K562 (cell line): ENCODE results near the gene FRK. TPM values are rescaled to one million over a fixed set of nuclear protein-coding genes. Genes with fewer than 3 reads are reported as not detected.

Source experiments
- ATAC-seq: fragments of 200-7000 bp; cut with Tn5 transposase; 3 replicates; pipeline ENCODE4 v1.9.1; 2020; ENCODE audit warnings: moderate library complexity
- BruUV-seq: library from RNA; stranded (reverse); fragments of 400-500 nt; replicated peaks from 2 replicates; lab custom pipeline; 2021; lab: Mats Ljungman, UMichigan
- CTCF ChIA-PET: fragments of 300-600 bp; formaldehyde crosslinking; extraction: SDS; loops from one replicate; lab custom pipeline; 2021; ENCODE audit warnings: low intra/inter-chr PET ratio; lab: Yijun Ruan, JAX
- POLR2A ChIA-PET: fragments of 300-600, 350-650 bp; sonication (Branson Sonifier 250); formaldehyde crosslinking; extraction: SDS; loops from one replicate; lab custom pipeline; 2021; ENCODE audit warnings: antibody characterized with exemption, inconsistent platforms; lab: Yijun Ruan, JAX
- DNase-seq, 4 experiments: peaks; one replicate each; pipeline versions ENCODE4 v3.0.0 to v3.0.0-alpha.2; 2011 to 2018; ENCODE audit warnings: low spot score in 3 of 4, mixed read lengths in 3 of 4; ENCODE audit errors: extremely low read depth in 1 of 4
- FAIRE-seq: peaks from 2 replicates; lab custom pipeline; 2011; peaks lifted over from hg19 to GRCh38; lab: Jason Lieb, UNC
- H2AFZ ChIP-seq: 2 replicates; pipeline ENCODE4 v1.6.0; 2011; ENCODE audit warnings: low read depth, low read length, control low read depth, inconsistent platforms
- H3K27ac ChIP-seq: fragments of 200-600 bp; 3 replicates; pipeline ENCODE4 v1.8.0; 2011; ENCODE audit warnings: low read depth, mild to moderate bottlenecking, control low read depth, inconsistent platforms, low read length, moderate library complexity, mixed read lengths; ENCODE audit errors: extremely low read depth
- H3K27me3 ChIP-seq, 2 experiments: fragments of 300-600 bp in 1 of 2; 2 replicates in 1 of 2; 3 replicates in 1 of 2; pipeline versions ENCODE4 v1.6.0 to v1.8.0; 2011; ENCODE audit warnings: inconsistent platforms in 2 of 2, low read length in 2 of 2, mild to moderate bottlenecking in 1 of 2, mixed read lengths in 1 of 2, moderate library complexity in 1 of 2; ENCODE audit not compliant: control insufficient read depth in 2 of 2, insufficient read depth in 2 of 2
- H3K36me3 ChIP-seq: fragments of 300-600 bp; 3 replicates; pipeline ENCODE4 v1.8.0; 2011; ENCODE audit warnings: mild to moderate bottlenecking, low read length, inconsistent platforms; ENCODE audit not compliant: control insufficient read depth, insufficient read depth
- H3K4me1 ChIP-seq, 2 experiments: fragments of 200-600 bp in 1 of 2; replicated peaks in 1 of 2; 2 replicates in 1 of 2; 3 replicates in 1 of 2; pipeline versions ENCODE4 v1.5.1 to v1.8.0; 2011; ENCODE audit warnings: inconsistent platforms in 2 of 2, low read length in 2 of 2, mild to moderate bottlenecking in 1 of 2, mixed read lengths in 1 of 2, moderate library complexity in 1 of 2; ENCODE audit not compliant: control insufficient read depth in 2 of 2, insufficient read depth in 2 of 2
- H3K4me2 ChIP-seq: 2 replicates; pipeline ENCODE4 v1.6.1; 2011; ENCODE audit warnings: low read length, control low read depth, inconsistent platforms, mixed read lengths; ENCODE audit not compliant: insufficient read depth
- H3K4me3 ChIP-seq: fragments of 200-600 bp; sonication (generic), shearing (Covaris generic); 2 replicates; pipeline ENCODE4 v1.5.1; 2016; ENCODE audit warnings: control low read depth, inconsistent platforms
- H3K79me2 ChIP-seq: fragments of 200-600 bp; 3 replicates; pipeline ENCODE4 v1.8.0; 2011; ENCODE audit warnings: low read length, inconsistent platforms; ENCODE audit not compliant: control insufficient read depth, insufficient read depth
- H3K9ac ChIP-seq, 2 experiments: 2 replicates each; pipeline versions ENCODE4 v1.6.0 to v1.6.1; 2011; ENCODE audit warnings: low read depth in 2 of 2, low read length in 2 of 2, control low read depth in 1 of 2, inconsistent platforms in 1 of 2, mild to moderate bottlenecking in 1 of 2, mixed read lengths in 1 of 2; ENCODE audit not compliant: insufficient read depth in 1 of 2
- H3K9me1 ChIP-seq: one replicate; pipeline ENCODE4 v1.6.0; 2011; ENCODE audit warnings: inconsistent platforms, mild to moderate bottlenecking, low read length, moderate library complexity; ENCODE audit not compliant: control insufficient read depth, insufficient read depth
- H3K9me3 ChIP-seq: replicated peaks from 2 replicates; pipeline ENCODE4 v1.5.1; 2011; ENCODE audit warnings: low read depth, low read length, inconsistent platforms; ENCODE audit not compliant: control insufficient read depth, insufficient read depth
- H4K20me1 ChIP-seq: replicated peaks from 2 replicates; pipeline ENCODE4 v1.6.1; 2011; ENCODE audit warnings: low read length, inconsistent platforms, mixed read lengths; ENCODE audit not compliant: control insufficient read depth, insufficient read depth
- REST ChIP-seq, 2 experiments: fragments of 450-650 bp; formaldehyde crosslinking in 1 of 2; IDR thresholded peaks; 2 replicates each; pipeline versions ENCODE4 v1.4.0 to v1.6.1; 2014 to 2020; ENCODE audit warnings: mild to moderate bottlenecking in 2 of 2, borderline replicate concordance in 1 of 2, low read depth in 1 of 2
- SAFB ChIP-seq: fragments of 200-400 bp; formaldehyde crosslinking; IDR thresholded peaks from 2 replicates; pipeline ENCODE4 v1.6.1; 2017; ENCODE audit warnings: low read depth, low read length, borderline replicate concordance
- SLC30A9 ChIP-seq: fragments of 250-450 bp; sonication (Bioruptor Pico); IDR thresholded peaks from 2 replicates; pipeline ENCODE4 v1.8.0; 2022; ENCODE audit warnings: mild to moderate bottlenecking, moderate library complexity
- TBP ChIP-seq: optimal IDR thresholded peaks from 2 replicates; pipeline ENCODE3; 2011; ENCODE audit warnings: low read depth, low read length, improper control_type of control experiment
- ZNF696 ChIP-seq: fragments of 250-450 bp; sonication (Bioruptor Pico); conservative IDR thresholded peaks from 2 replicates; pipeline ENCODE4 v1.4.0; 2020; ENCODE audit warnings: mild to moderate bottlenecking, moderate library complexity
- WGBS: fragments of 100-300 bp; shearing (Covaris generic); methylation state at CpG from one replicate; pipeline ENCODE4 v1.1.6; 2016; ENCODE audit warnings: low coverage, mixed read lengths; ENCODE audit not compliant: insufficient coverage; ENCODE audit errors: missing lambda C conversion rate; 5-methylcytosine and 5-hydroxymethylcytosine counted together
- in situ Hi-C: fragments of 300-500 bp; cut with MboI; formaldehyde crosslinking; loops from 4 replicates; pipeline ENCODE4 v1.15.0; 2018; ENCODE audit warnings: inconsistent platforms, mixed read lengths
- intact Hi-C: fragments of 100-400 bp; cut with micrococcal nuclease; formaldehyde crosslinking; loops from 2 replicates; pipeline ENCODE4 v1.14.2; 2022
- polyA plus RNA-seq, 8 experiments: library from polyadenylated mRNA; depleted of rRNA in 4 of 8; stranded (reverse) in 5 of 8; unstranded in 3 of 8; fragments of >200 nt; fragmentation: Nextera tagmentation in 2 of 8; fragmentation: Illumina TruSeq in 1 of 8; extraction: Ambion mirVana in 2 of 8; extraction: Trizol in 1 of 8; gene quantifications; 2 replicates each; pipeline versions ENCODE4 v1.2.1 to v1.2.3, GENCODE V29; 2011 to 2014; ENCODE audit warnings: inconsistent platforms in 1 of 8, missing spikeins in 1 of 8
- total RNA-seq, 7 experiments: library from RNA; depleted of rRNA in 6 of 7; stranded (reverse); fragments of >200 nt in 6 of 7; fragmentation: Illumina TruSeq in 2 of 7; extraction: Trizol in 2 of 7; gene quantifications; 2 replicates each; pipeline versions ENCODE4 v1.2.1 to v1.2.3, GENCODE V29; 2011 to 2021; ENCODE audit warnings: low replicate concordance in 1 of 7

The FRK gene
- total and polyA plus RNA-seq, 9 of the 15 experiments (the other 6 are each of a cell fraction or from before 2014, with no cell fraction given), result 0.01 to 0.29 (median 0.09) TPM

GRCh38 chr6:115945812-115946211 lies 114.9 kb downstream of the FRK start:
- Histone ChIP-seq H3K9ac (no peak overlapping the region), H3K79me2 (no peaks in the 10 kb centered on the region), H3K9me3 (no peaks in the 10 kb centered on the region), H3K4me2 (no peak overlapping the region), H3K9me1 (no peaks in the 10 kb centered on the region), H3K27ac (no peak overlapping the region), H2AFZ (no peak overlapping the region), H3K4me1 (no peaks in the 10 kb centered on the region), H3K27me3 (no peaks in the 10 kb centered on the region), H3K4me3 (no peak overlapping the region), H4K20me1 (no peaks in the 10 kb centered on the region), H3K36me3 (no peaks in the 10 kb centered on the region)
- 14% methylated on average over 1 of the region's 1 CpG for WGBS
- intact Hi-C loops (no loop called here), in situ Hi-C loops (no loop called here)
- ChIA-PET POLR2A (no interaction called here), CTCF (no interaction called here)
- FAIRE-seq (no peak), ATAC-seq (no peak), DNase-seq (no peak)
- BruUV-seq, result no TSS peak
- TF ChIP-seq SLC30A9 (no peak), SAFB (no peak), ZNF696 (CRISPR knock-in tag) (no peak), TBP (no peak), REST (IDR thresholded peaks at IDR 0.05; ENCODE audit: borderline replicate concordance) (no peak), REST (CRISPR knock-in tag; IDR thresholded peaks at IDR 0.05; ENCODE audit: low read depth) (no peak)
